ENCODE data around the gene RIPOR3. TPM values are rescaled to one million over a fixed set of nuclear protein-coding genes. Genes with fewer than 3 reads are reported as not detected.

Gene RIPOR3
- polyA plus RNA-seq, 1 donor (not counting 4 experiments of a cell fraction or from before 2014, with no cell fraction given), result 0.10 TPM

GRCh38 chr20:50735813-50736212 is 44.5 kb upstream of the RIPOR3 start:
- no peak for FAIRE-seq
- no peaks in the 10 kb centered on the region for H4K20me1 ChIP-seq (ENCODE audit: control insufficient read depth, extremely low read depth, insufficient read depth, low read length)
- H3K9ac ChIP-seq (ENCODE audit: control insufficient read depth, extremely low read depth, insufficient read depth, low read length), result no peak overlapping the region
- H2AFZ ChIP-seq (ENCODE audit: control insufficient read depth, low read length), result no peak overlapping the region
- peaks cover 31% of the 10 kb centered on the region for H3K4me1 ChIP-seq (ENCODE audit: control insufficient read depth, extremely low read depth, insufficient read depth, low read length)
- DNase-seq (ENCODE audit: low read depth, low spot score), result no peak
- H3K27me3 ChIP-seq (ENCODE audit: control insufficient read depth, extremely low read depth, insufficient read depth, low read length), result no peaks in the 10 kb centered on the region
- peaks cover 78% of the 10 kb centered on the region for H3K79me2 ChIP-seq (ENCODE audit: control insufficient read depth, insufficient read depth, low read length)
- dilution Hi-C loops (cut with MboI; ENCODE audit: extremely low pct_ligation_motif_present, low sequenced_read_pairs), result loop anchor here (10.0 kb wide), 1 partner anchor 71 kb away; no protein-coding TSS in a partner anchor
- peak overlapping the region; percentile 40 for H3K4me2 ChIP-seq (ENCODE audit: control insufficient read depth, extremely low read depth, insufficient read depth, low read depth, low read length)
- peak overlapping the region; percentile 61 for H3K27ac ChIP-seq (ENCODE audit: control insufficient read depth, insufficient read depth, low read length)
- no peaks in the 10 kb centered on the region for H3K9me1 ChIP-seq (ENCODE audit: control insufficient read depth, extremely low read depth, insufficient read depth, low read length)
- H3K4me3 ChIP-seq (ENCODE audit: control insufficient read depth in 2 of 3, extremely low read depth in 1 of 3, insufficient read depth in 2 of 3, low read depth in 1 of 3, low read length in 3 of 3), result no peak overlapping the region
- no peaks in the 10 kb centered on the region for H3K9me3 ChIP-seq (ENCODE audit: control insufficient read depth, low read depth, low read length)
- TF ChIP-seq EZH2 (IDR thresholded peaks at IDR 0.05; ENCODE audit: low read length), result no peak
- TF ChIP-seq, protein P1, sequence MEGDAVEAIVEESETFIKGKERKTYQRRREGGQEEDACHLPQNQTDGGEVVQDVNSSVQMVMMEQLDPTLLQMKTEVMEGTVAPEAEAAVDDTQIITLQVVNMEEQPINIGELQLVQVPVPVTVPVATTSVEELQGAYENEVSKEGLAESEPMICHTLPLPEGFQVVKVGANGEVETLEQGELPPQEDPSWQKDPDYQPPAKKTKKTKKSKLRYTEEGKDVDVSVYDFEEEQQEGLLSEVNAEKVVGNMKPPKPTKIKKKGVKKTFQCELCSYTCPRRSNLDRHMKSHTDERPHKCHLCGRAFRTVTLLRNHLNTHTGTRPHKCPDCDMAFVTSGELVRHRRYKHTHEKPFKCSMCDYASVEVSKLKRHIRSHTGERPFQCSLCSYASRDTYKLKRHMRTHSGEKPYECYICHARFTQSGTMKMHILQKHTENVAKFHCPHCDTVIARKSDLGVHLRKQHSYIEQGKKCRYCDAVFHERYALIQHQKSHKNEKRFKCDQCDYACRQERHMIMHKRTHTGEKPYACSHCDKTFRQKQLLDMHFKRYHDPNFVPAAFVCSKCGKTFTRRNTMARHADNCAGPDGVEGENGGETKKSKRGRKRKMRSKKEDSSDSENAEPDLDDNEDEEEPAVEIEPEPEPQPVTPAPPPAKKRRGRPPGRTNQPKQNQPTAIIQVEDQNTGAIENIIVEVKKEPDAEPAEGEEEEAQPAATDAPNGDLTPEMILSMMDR (optimal IDR thresholded peaks at IDR 0.05 in 1 of 3, IDR thresholded peaks at IDR 0.05 in 1 of 3, conservative IDR thresholded peaks at IDR 0.05 in 1 of 3; ENCODE audit: extremely low read depth in 1 of 3, insufficient read depth in 2 of 3, low read length in 3 of 3), result no peak
- H3K36me3 ChIP-seq (ENCODE audit: control insufficient read depth in 2 of 2, extremely low read depth in 1 of 2, insufficient read depth in 2 of 2, low read length in 2 of 2), result peaks cover 0 to 3% of the 10 kb centered on the region in 2 experiments

GRCh38 chr20:50734730-50735679 is 43.7 kb upstream of the RIPOR3 start:
- DNase-seq (ENCODE audit: low read depth, low spot score), result no peak
- no peak overlapping the region for H3K9ac ChIP-seq (ENCODE audit: control insufficient read depth, extremely low read depth, insufficient read depth, low read length)
- peak overlapping the region; percentile 40 for H3K4me2 ChIP-seq (ENCODE audit: control insufficient read depth, extremely low read depth, insufficient read depth, low read depth, low read length)
- no peak for FAIRE-seq
- no peaks in the 10 kb centered on the region for H4K20me1 ChIP-seq (ENCODE audit: control insufficient read depth, extremely low read depth, insufficient read depth, low read length)
- H3K9me3 ChIP-seq (ENCODE audit: control insufficient read depth, low read depth, low read length), result no peaks in the 10 kb centered on the region
- H2AFZ ChIP-seq (ENCODE audit: control insufficient read depth, low read length), result no peak overlapping the region
- H3K36me3 ChIP-seq (ENCODE audit: control insufficient read depth in 2 of 2, extremely low read depth in 1 of 2, insufficient read depth in 2 of 2, low read length in 2 of 2), result peaks cover 0 to 3% of the 10 kb centered on the region in 2 experiments
- H3K9me1 ChIP-seq (ENCODE audit: control insufficient read depth, extremely low read depth, insufficient read depth, low read length), result no peaks in the 10 kb centered on the region
- peak overlapping the region; percentile 61 for H3K27ac ChIP-seq (ENCODE audit: control insufficient read depth, insufficient read depth, low read length)
- H3K4me3 ChIP-seq (ENCODE audit: control insufficient read depth in 2 of 3, extremely low read depth in 1 of 3, insufficient read depth in 2 of 3, low read depth in 1 of 3, low read length in 3 of 3), result no peak overlapping the region
- dilution Hi-C loops (cut with MboI; ENCODE audit: extremely low pct_ligation_motif_present, low sequenced_read_pairs), result loop anchor here (10.0 kb wide), 1 partner anchor 70 kb away; no protein-coding TSS in a partner anchor
- TF ChIP-seq, protein P1 (optimal IDR thresholded peaks at IDR 0.05 in 1 of 3, IDR thresholded peaks at IDR 0.05 in 1 of 3, conservative IDR thresholded peaks at IDR 0.05 in 1 of 3; ENCODE audit: extremely low read depth in 1 of 3, insufficient read depth in 2 of 3, low read length in 3 of 3), result no peak
- TF ChIP-seq EZH2 (IDR thresholded peaks at IDR 0.05; ENCODE audit: low read length), result no peak
- peaks cover 39% of the 10 kb centered on the region for H3K4me1 ChIP-seq (ENCODE audit: control insufficient read depth, extremely low read depth, insufficient read depth, low read length)
- no peaks in the 10 kb centered on the region for H3K27me3 ChIP-seq (ENCODE audit: control insufficient read depth, extremely low read depth, insufficient read depth, low read length)
- H3K79me2 ChIP-seq (ENCODE audit: control insufficient read depth, insufficient read depth, low read length), result peaks cover 76% of the 10 kb centered on the region
